GM12891 (cell line): Measurements from ENCODE around the gene DHDH.

Experiments used
- DNase-seq: peaks from one replicate; pipeline ENCODE4 v3.0.0; 2011; ENCODE audit warnings: low spot score; ENCODE audit not compliant: insufficient read length
- FAIRE-seq: peaks from 2 replicates; lab custom pipeline; 2011; peaks lifted over from hg19 to GRCh38; lab: Jason Lieb, UNC
- PAX5 ChIP-seq: IDR thresholded peaks from 2 replicates; pipeline ENCODE4 v1.6.1; 2011; ENCODE audit warnings: low read length, moderate library complexity, mild to moderate bottlenecking; ENCODE audit not compliant: insufficient read depth, severe bottlenecking
- POLR2A ChIP-seq: IDR thresholded peaks from 2 replicates; pipeline ENCODE4 v1.6.1; 2011; ENCODE audit warnings: low read depth, low read length, control low read depth
- POLR2AphosphoS5 ChIP-seq: IDR thresholded peaks from 2 replicates; pipeline ENCODE4 v1.6.1; 2011; ENCODE audit warnings: low read depth, low read length, control low read depth
- POU2F2 ChIP-seq: IDR thresholded peaks from 2 replicates; pipeline ENCODE4 v1.6.1; 2011; ENCODE audit warnings: low read depth, mild to moderate bottlenecking, control low read depth, low read length, moderate library complexity
- SPI1 ChIP-seq: IDR thresholded peaks from 2 replicates; pipeline ENCODE4 v1.6.1; 2011; ENCODE audit warnings: low read depth, low read length, control low read depth
- TAF1 ChIP-seq: IDR thresholded peaks from 2 replicates; pipeline ENCODE4 v1.6.1; 2011; ENCODE audit warnings: low read depth, low read length, control low read depth

The DHDH gene

DNA sequence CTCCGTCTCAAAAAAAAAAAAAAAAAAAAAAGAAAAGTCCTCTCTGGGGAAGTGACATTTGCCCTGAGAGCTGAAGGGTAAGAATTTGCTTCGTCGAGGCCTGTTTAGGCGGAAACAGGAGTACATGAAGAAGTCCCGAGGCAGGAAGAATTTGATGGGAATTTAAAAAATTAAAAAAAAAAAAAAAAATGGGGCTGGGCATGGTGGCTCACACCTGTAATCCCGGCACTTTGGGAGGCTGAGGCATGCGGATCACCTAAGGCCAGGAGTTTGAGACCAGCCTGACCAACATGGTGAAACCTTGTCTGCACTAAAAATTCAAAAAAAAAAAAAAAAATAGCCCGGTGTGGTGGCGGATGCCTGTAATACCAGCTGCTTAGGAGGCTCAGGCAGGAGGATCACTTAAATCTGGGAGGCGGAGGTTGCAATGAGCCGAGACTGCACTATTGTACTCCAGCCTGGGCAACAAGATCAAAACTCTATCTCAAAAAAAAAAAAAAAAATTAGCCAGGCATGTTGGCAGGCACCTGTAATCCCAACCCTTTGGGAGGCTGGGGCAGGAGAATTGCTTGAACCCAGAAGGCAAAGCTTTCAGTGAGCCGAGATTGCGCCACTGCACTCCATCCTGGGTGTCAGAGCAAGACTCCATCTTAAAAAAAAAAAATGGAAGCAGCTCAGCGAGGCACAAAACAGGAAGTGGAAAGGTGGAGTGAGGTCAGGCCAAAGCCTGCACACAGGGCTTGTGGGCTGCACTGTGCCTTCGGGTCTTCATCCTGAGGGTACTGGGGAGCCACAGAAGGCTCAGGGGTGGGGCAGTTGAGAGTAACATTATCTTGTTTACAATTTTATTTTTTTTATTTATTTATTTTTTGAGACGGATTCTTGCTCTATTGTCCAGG, 26.1 kb downstream of the DHDH start:
- FAIRE-seq (no peak), DNase-seq (no peak)
- no peak for TF ChIP-seq PAX5
- TF ChIP-seq POLR2A: no peak
- peak; percentile 82 for TF ChIP-seq SPI1

DNA sequence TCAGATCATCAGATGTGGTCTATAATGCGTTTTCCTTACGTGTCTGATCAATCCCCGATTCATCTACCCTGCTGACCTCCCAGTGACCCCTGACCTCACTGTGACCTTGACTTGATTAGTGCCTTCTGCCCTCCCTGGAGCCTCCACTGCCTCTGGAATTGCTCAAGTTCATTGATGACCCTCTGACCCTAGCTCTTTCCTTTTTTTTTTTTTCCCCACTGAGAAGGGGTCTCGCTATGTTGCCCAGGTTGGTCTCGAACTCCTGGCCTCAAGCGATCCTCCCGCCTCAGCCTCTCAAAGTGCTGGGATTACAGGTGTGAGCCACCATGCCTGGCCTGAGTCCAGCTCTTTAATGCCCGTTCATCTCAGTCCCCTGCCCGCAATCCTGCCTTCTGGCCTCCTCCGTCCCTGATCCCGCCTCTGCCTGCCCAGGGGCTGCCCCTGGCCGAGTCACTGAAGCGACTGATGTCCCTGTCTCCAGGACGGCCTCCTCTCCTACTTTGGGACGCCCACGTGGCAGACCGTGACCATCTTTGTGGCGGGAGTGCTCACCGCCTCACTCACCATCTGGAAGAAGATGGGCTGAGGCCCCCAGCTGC, 27.7 kb downstream of the DHDH start:
- DNase-seq (no peak), FAIRE-seq (no peak)
- TF ChIP-seq POU2F2 (no peak), PAX5 (no peak), POLR2A (no peak), POLR2AphosphoS5 (no peak), TAF1 (no peak), SPI1 (no peak)

GRCh38 chr19:48961673-48962028, 28.2 kb downstream of the DHDH start:
- FAIRE-seq: no peak
- DNase-seq: no peak
- TF ChIP-seq POLR2A (no peak), PAX5 (no peak), POLR2AphosphoS5 (no peak), POU2F2 (no peak), TAF1 (no peak), SPI1 (no peak)

DNA sequence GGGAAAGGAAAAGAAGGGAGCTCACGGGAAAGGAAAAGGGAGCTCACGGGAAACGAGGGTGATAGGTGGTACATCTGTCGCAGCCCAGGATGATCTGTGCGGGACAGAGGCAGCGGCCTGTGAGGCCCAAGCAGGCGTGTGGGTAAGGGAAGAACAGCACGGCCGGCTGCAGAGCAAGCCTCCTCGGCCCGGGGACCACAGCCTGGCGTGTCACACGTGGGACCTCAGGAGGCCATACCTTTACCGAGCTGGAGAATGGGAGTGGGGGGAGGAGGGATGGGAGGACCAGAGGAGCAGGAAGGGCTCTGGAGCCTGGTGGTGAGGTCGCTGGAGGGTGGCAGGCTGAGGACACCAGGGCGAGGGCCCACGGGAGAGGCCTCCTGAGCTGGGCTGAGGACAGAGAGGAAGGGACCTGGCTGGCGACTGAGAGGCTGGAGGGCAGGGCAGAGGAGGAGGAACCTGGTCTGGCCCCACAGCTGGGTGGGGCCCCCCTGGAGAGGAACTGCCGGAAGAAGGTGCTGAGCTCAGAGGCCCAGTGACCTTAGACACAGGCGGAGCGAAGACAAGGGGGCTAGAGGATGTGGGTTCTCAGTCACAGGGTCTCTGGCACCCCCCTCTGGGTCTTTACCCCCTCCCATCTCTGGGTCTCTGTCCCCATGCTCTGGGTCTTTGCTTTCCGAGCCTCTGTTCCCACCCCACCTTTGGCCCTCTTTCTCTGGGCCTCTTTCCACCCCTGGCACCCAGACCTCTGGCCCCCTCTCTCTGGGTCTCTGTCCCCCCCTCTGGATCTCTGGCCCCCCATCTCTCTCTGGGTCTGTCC, 28.7 kb downstream of the DHDH start:
- TF ChIP-seq POU2F2: peak; percentile 56; the same call in 1 of the 2 replicates
- TF ChIP-seq PAX5: no peak
- TF ChIP-seq POLR2A: peak; percentile 90
- TF ChIP-seq POLR2AphosphoS5: peak; percentile 96
- TF ChIP-seq TAF1: peak; percentile 32; the same call in 1 of the 2 replicates
- TF ChIP-seq SPI1: peak; percentile 78
- FAIRE-seq (peak; percentile 86), DNase-seq (peak; percentile 70)

DNA sequence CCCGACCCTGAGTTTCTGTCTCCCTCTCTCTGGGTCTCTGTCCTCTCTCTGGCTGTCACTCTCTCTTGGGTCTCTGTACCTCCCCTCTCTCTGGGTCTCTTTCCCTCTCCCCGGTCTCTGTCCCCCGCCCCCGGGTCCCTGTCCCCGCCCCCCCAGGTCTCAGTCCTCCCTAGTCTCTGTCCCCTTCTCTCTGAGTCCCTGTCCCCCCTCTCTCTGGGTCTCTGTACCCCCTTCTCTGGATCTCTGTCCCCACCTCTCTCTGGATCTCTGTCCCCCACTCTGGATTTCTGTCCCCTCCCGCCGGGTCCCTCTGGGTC, 29.3 kb downstream of the DHDH start:
- TF ChIP-seq POU2F2 (no peak), TAF1 (no peak), POLR2A (no peak), PAX5 (no peak), SPI1 (no peak), POLR2AphosphoS5 (no peak)
- DNase-seq (no peak), FAIRE-seq (no peak)

- peak; percentile 86 for FAIRE-seq
- TF ChIP-seq POU2F2 (no peak), SPI1 (no peak), POLR2AphosphoS5 (peak; percentile 53; the same call in 1 of the 2 replicates), TAF1 (peak; percentile 7; the same call in 1 of the 2 replicates), PAX5 (no peak), POLR2A (peak; percentile 56)
- DNase-seq: peak; percentile 69
Observed at GRCh38 chr19:48963371-48964204, 30.1 kb downstream of the DHDH start.

DNA sequence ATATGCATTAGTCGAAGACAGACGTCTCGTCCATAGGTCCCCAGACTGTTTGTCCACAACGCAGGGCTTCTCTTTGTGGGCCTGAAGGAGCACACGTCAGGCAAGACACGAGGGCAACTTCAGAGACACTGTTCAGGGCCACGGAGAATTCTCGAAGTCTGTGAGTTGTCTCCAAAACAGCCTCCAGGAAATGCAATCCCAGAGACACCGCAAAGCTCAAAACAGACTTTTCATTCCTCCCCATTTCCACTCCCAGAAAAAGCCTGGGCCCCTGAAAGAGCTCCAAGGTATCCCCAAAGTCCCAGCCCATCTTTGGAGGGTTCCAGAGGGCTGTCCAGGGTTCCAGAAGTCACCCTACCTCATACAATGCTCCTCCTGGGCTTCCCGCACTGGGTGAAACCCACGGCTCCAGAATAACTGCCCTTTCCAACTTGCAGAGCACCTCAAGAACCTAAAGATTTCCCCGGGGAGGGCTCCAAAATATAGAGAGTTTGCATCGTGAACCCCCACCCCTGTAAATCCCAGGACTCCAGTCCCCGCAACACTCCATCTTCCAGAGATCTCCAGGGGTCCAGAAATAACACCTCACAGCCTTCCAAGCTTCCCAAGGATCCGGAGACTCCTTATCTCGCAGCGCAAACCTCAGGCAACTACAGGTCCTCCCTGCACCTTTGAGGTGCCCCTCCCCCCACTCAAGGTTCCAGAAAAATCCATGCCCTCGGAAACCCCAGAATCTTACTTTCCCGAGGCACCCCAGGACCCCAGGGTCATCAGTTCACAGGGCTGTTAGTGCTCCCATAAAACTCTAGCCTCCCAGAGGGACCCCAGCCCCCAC, 30.9 kb downstream of the DHDH start:
- DNase-seq (no peak), FAIRE-seq (peak; percentile 23)
- TF ChIP-seq POU2F2 (0 out of 2 replicates have a peak, but pooled peaks have one; percentile 9), TAF1 (no peak), PAX5 (no peak), POLR2AphosphoS5 (0 out of 2 replicates have a peak, but pooled peaks have one; percentile 0), SPI1 (no peak), POLR2A (no peak)

- DNase-seq: peak; percentile 91
- TF ChIP-seq SPI1 (no peak), POLR2A (peak; percentile 99), PAX5 (no peak), POLR2AphosphoS5 (peak; percentile 99), TAF1 (peak; percentile 96), POU2F2 (peak; percentile 90)
- peak; percentile 97 for FAIRE-seq
Observed at GRCh38 chr19:48965040-48965805, 31.7 kb downstream of the DHDH start, which contains the start of gene FTL. TSS of gene FTL (plus strand) at chr19:48965309. CDS start at chr19:48965508, 199 bp downstream.
